Measurements from ENCODE around the gene SLMAP. TPM values are rescaled to one million over a fixed set of nuclear protein-coding genes. Genes with fewer than 3 reads are reported as not detected.

SLMAP gene
- total and polyA plus RNA-seq, 2 donors, result 25.8 to 36.3 TPM

GRCh38 chr3:57784089-57784735 is 28.1 kb downstream of the SLMAP start:
- H3K27me3 ChIP-seq (ENCODE audit: control insufficient read depth in 2 of 2, insufficient read depth in 1 of 2, low read length in 1 of 2), result no peaks in the 10 kb centered on the region
- H3K9me3 ChIP-seq (ENCODE audit: control insufficient read depth in 2 of 2, insufficient read depth in 1 of 2, low read length in 1 of 2), result no peaks in the 10 kb centered on the region
- WGBS, result 96% methylated on average over 1 of the region's 1 CpG
- H3K4me1 ChIP-seq (ENCODE audit: control insufficient read depth in 2 of 2, insufficient read depth in 2 of 2, low read length in 2 of 2), result no peaks in the 10 kb centered on the region
- no peak overlapping the region for H3K27ac ChIP-seq (ENCODE audit: low read depth in 1 of 2, low read length in 1 of 2)
- DNase-seq (ENCODE audit: low read depth in 6 of 9, low spot score in 9 of 9), result no peak
- H3K4me3 ChIP-seq (ENCODE audit: low read length in 2 of 2), result no peak overlapping the region
- no peaks in the 10 kb centered on the region for H3K36me3 ChIP-seq (ENCODE audit: control insufficient read depth in 2 of 2, insufficient read depth in 2 of 2, low read length in 1 of 2)

- Histone ChIP-seq H3K27ac (ENCODE audit: low read depth in 1 of 2, low read length in 1 of 2) (no peak overlapping the region), H3K36me3 (ENCODE audit: control insufficient read depth in 2 of 2, insufficient read depth in 2 of 2, low read length in 1 of 2) (no peaks in the 10 kb centered on the region), H3K4me3 (ENCODE audit: low read length in 2 of 2) (no peak overlapping the region), H3K9me3 (ENCODE audit: control insufficient read depth in 2 of 2, insufficient read depth in 1 of 2, low read length in 1 of 2) (no peaks in the 10 kb centered on the region), H3K4me1 (ENCODE audit: control insufficient read depth in 2 of 2, insufficient read depth in 2 of 2, low read length in 2 of 2) (no peaks in the 10 kb centered on the region), H3K27me3 (ENCODE audit: control insufficient read depth in 2 of 2, insufficient read depth in 1 of 2, low read length in 1 of 2) (no peaks in the 10 kb centered on the region)
- DNase-seq (ENCODE audit: low read depth in 6 of 9, low spot score in 9 of 9), result no peak
- 95% methylated on average over 1 of the region's 1 CpG for WGBS
Observed at GRCh38 chr3:57785446-57785845, 29.3 kb downstream of the SLMAP start.

- H3K4me3 ChIP-seq (ENCODE audit: low read length in 2 of 2), result no peak overlapping the region
- H3K27me3 ChIP-seq (ENCODE audit: control insufficient read depth in 2 of 2, insufficient read depth in 1 of 2, low read length in 1 of 2), result no peaks in the 10 kb centered on the region
- no peak for DNase-seq (ENCODE audit: low read depth in 6 of 9, low spot score in 9 of 9)
- no peaks in the 10 kb centered on the region for H3K4me1 ChIP-seq (ENCODE audit: control insufficient read depth in 2 of 2, insufficient read depth in 2 of 2, low read length in 2 of 2)
- H3K36me3 ChIP-seq (ENCODE audit: control insufficient read depth in 2 of 2, insufficient read depth in 2 of 2, low read length in 1 of 2), result no peaks in the 10 kb centered on the region
- no peaks in the 10 kb centered on the region for H3K9me3 ChIP-seq (ENCODE audit: control insufficient read depth in 2 of 2, insufficient read depth in 1 of 2, low read length in 1 of 2)
- H3K27ac ChIP-seq (ENCODE audit: low read depth in 1 of 2, low read length in 1 of 2), result no peak overlapping the region
- 96% methylated on average over 2 of the region's 2 CpGs for WGBS
Observed at GRCh38 chr3:57787867-57788623, 31.9 kb downstream of the SLMAP start.

GRCh38 chr3:57788624-57789018 is 32.5 kb downstream of the SLMAP start:
- Histone ChIP-seq H3K27ac (ENCODE audit: low read depth in 1 of 2, low read length in 1 of 2) (no peak overlapping the region), H3K36me3 (ENCODE audit: control insufficient read depth in 2 of 2, insufficient read depth in 2 of 2, low read length in 1 of 2) (no peaks in the 10 kb centered on the region), H3K27me3 (ENCODE audit: control insufficient read depth in 2 of 2, insufficient read depth in 1 of 2, low read length in 1 of 2) (no peaks in the 10 kb centered on the region), H3K4me1 (ENCODE audit: control insufficient read depth in 2 of 2, insufficient read depth in 2 of 2, low read length in 2 of 2) (no peaks in the 10 kb centered on the region), H3K4me3 (ENCODE audit: low read length in 2 of 2) (no peak overlapping the region), H3K9me3 (ENCODE audit: control insufficient read depth in 2 of 2, insufficient read depth in 1 of 2, low read length in 1 of 2) (no peaks in the 10 kb centered on the region)
- DNase-seq (ENCODE audit: low read depth in 6 of 9, low spot score in 9 of 9), result no peak
- WGBS, result 99% methylated on average over 3 of the region's 3 CpGs

- Histone ChIP-seq H3K36me3 (ENCODE audit: control insufficient read depth in 2 of 2, insufficient read depth in 2 of 2, low read length in 1 of 2) (no peaks in the 10 kb centered on the region), H3K4me3 (ENCODE audit: low read length in 2 of 2) (no peak overlapping the region), H3K27ac (ENCODE audit: low read depth in 1 of 2, low read length in 1 of 2) (no peak overlapping the region), H3K4me1 (ENCODE audit: control insufficient read depth in 2 of 2, insufficient read depth in 2 of 2, low read length in 2 of 2) (no peaks in the 10 kb centered on the region), H3K9me3 (ENCODE audit: control insufficient read depth in 2 of 2, insufficient read depth in 1 of 2, low read length in 1 of 2) (no peaks in the 10 kb centered on the region), H3K27me3 (ENCODE audit: control insufficient read depth in 2 of 2, insufficient read depth in 1 of 2, low read length in 1 of 2) (no peaks in the 10 kb centered on the region)
- DNase-seq (ENCODE audit: low read depth in 6 of 9, low spot score in 9 of 9), result no peak
- 40% methylated on average over 2 of the region's 2 CpGs for WGBS
Observed at GRCh38 chr3:57791245-57791644, 35.1 kb downstream of the SLMAP start.

GRCh38 chr3:57792198-57792597 is 36.1 kb downstream of the SLMAP start:
- 80% methylated on average over 1 of the region's 1 CpG for WGBS
- H3K9me3 ChIP-seq (ENCODE audit: control insufficient read depth in 2 of 2, insufficient read depth in 1 of 2, low read length in 1 of 2), result no peaks in the 10 kb centered on the region
- H3K4me3 ChIP-seq (ENCODE audit: low read length in 2 of 2), result no peak overlapping the region
- no peaks in the 10 kb centered on the region for H3K4me1 ChIP-seq (ENCODE audit: control insufficient read depth in 2 of 2, insufficient read depth in 2 of 2, low read length in 2 of 2)
- H3K36me3 ChIP-seq (ENCODE audit: control insufficient read depth in 2 of 2, insufficient read depth in 2 of 2, low read length in 1 of 2), result no peaks in the 10 kb centered on the region
- H3K27me3 ChIP-seq (ENCODE audit: control insufficient read depth in 2 of 2, insufficient read depth in 1 of 2, low read length in 1 of 2), result no peaks in the 10 kb centered on the region
- no peak overlapping the region for H3K27ac ChIP-seq (ENCODE audit: low read depth in 1 of 2, low read length in 1 of 2)
- DNase-seq (ENCODE audit: low read depth in 6 of 9, low spot score in 9 of 9), result no peak

- no peak overlapping the region for H3K4me3 ChIP-seq (ENCODE audit: low read length in 2 of 2)
- DNase-seq (ENCODE audit: low read depth in 6 of 9, low spot score in 9 of 9), result no peak
- no peak overlapping the region for H3K27ac ChIP-seq (ENCODE audit: low read depth in 1 of 2, low read length in 1 of 2)
- 94% methylated on average over 4 of the region's 4 CpGs for WGBS
- H3K4me1 ChIP-seq (ENCODE audit: control insufficient read depth in 2 of 2, insufficient read depth in 2 of 2, low read length in 2 of 2), result no peaks in the 10 kb centered on the region
- H3K36me3 ChIP-seq (ENCODE audit: control insufficient read depth in 2 of 2, insufficient read depth in 2 of 2, low read length in 1 of 2), result no peaks in the 10 kb centered on the region
- H3K27me3 ChIP-seq (ENCODE audit: control insufficient read depth in 2 of 2, insufficient read depth in 1 of 2, low read length in 1 of 2), result no peaks in the 10 kb centered on the region
- H3K9me3 ChIP-seq (ENCODE audit: control insufficient read depth in 2 of 2, insufficient read depth in 1 of 2, low read length in 1 of 2), result no peaks in the 10 kb centered on the region
Observed at GRCh38 chr3:57793737-57794187, 37.7 kb downstream of the SLMAP start.

GRCh38 chr3:57794501-57794900 is 38.4 kb downstream of the SLMAP start:
- H3K4me1 ChIP-seq (ENCODE audit: control insufficient read depth in 2 of 2, insufficient read depth in 2 of 2, low read length in 2 of 2), result no peaks in the 10 kb centered on the region
- DNase-seq (ENCODE audit: low read depth in 6 of 9, low spot score in 9 of 9), result no peak
- H3K36me3 ChIP-seq (ENCODE audit: control insufficient read depth in 2 of 2, insufficient read depth in 2 of 2, low read length in 1 of 2), result no peaks in the 10 kb centered on the region
- H3K27ac ChIP-seq (ENCODE audit: low read depth in 1 of 2, low read length in 1 of 2), result no peak overlapping the region
- H3K9me3 ChIP-seq (ENCODE audit: control insufficient read depth in 2 of 2, insufficient read depth in 1 of 2, low read length in 1 of 2), result no peaks in the 10 kb centered on the region
- no peak overlapping the region for H3K4me3 ChIP-seq (ENCODE audit: low read length in 2 of 2)
- no peaks in the 10 kb centered on the region for H3K27me3 ChIP-seq (ENCODE audit: control insufficient read depth in 2 of 2, insufficient read depth in 1 of 2, low read length in 1 of 2)
- 97% methylated on average over 4 of the region's 4 CpGs for WGBS

- H3K4me3 ChIP-seq (ENCODE audit: low read length in 2 of 2), result no peak overlapping the region
- H3K4me1 ChIP-seq (ENCODE audit: control insufficient read depth in 2 of 2, insufficient read depth in 2 of 2, low read length in 2 of 2), result no peaks in the 10 kb centered on the region
- H3K27ac ChIP-seq (ENCODE audit: low read depth in 1 of 2, low read length in 1 of 2), result no peak overlapping the region
- no peaks in the 10 kb centered on the region for H3K9me3 ChIP-seq (ENCODE audit: control insufficient read depth in 2 of 2, insufficient read depth in 1 of 2, low read length in 1 of 2)
- H3K27me3 ChIP-seq (ENCODE audit: control insufficient read depth in 2 of 2, insufficient read depth in 1 of 2, low read length in 1 of 2), result no peaks in the 10 kb centered on the region
- no peak for DNase-seq (ENCODE audit: low read depth in 6 of 9, low spot score in 9 of 9)
- H3K36me3 ChIP-seq (ENCODE audit: control insufficient read depth in 2 of 2, insufficient read depth in 2 of 2, low read length in 1 of 2), result no peaks in the 10 kb centered on the region
- 95% methylated on average over 6 of the region's 6 CpGs for WGBS
Observed at GRCh38 chr3:57794951-57795350, 38.8 kb downstream of the SLMAP start.

Measured in thymus (tissue), 11 donors.